Ovary (tissue), 9 donors: Measurements from ENCODE around the gene CDK15. TPM values are rescaled to one million over a fixed set of nuclear protein-coding genes. Genes with fewer than 3 reads are reported as not detected.

Experiments
- DNase-seq, 5 donors: peaks; one replicate each; pipeline ENCODE4 v3.0.0-alpha.2; 2019 to 2020
- H3K27ac ChIP-seq, 2 donors: fragments of 200-600 bp; one replicate each; pipeline versions ENCODE4 v1.5.1 to v1.8.0; 2019 to 2022
- H3K27me3 ChIP-seq: fragments of 200-600 bp; one replicate; pipeline ENCODE4 v1.8.0; 2022
- H3K36me3 ChIP-seq: fragments of 200-600 bp; sonication (generic); one replicate; pipeline ENCODE4 v1.5.1; 2019
- H3K4me1 ChIP-seq: one replicate; pipeline ENCODE4 v1.8.1; 2013; ENCODE audit warnings: mild to moderate bottlenecking, moderate library complexity; ENCODE audit not compliant: insufficient read depth
- H3K4me3 ChIP-seq: fragments of 200-600 bp; sonication (generic); one replicate; pipeline ENCODE4 v1.5.1; 2017
- H3K9me3 ChIP-seq, 2 donors: fragments of 200-600 bp in 1 of 2; sonication (generic) in 1 of 2; one replicate each; pipeline versions ENCODE4 v1.5.1 to v1.8.1; 2013 to 2019; ENCODE audit warnings: mild to moderate bottlenecking in 1 of 2, moderate library complexity in 1 of 2
- CTCF ChIP-seq, 3 donors: fragments of 450-650 bp in 2 of 3; fragments of 200-600 bp in 1 of 3; IDR thresholded peaks; one replicate each; pipeline versions ENCODE4 v1.5.1 to v1.8.0; 2016 to 2022; ENCODE audit warnings: antibody characterized with exemption in 3 of 3, mild to moderate bottlenecking in 1 of 3
- EP300 ChIP-seq: sonication (generic); formaldehyde crosslinking; IDR thresholded peaks from one replicate; pipeline ENCODE4 v1.6.1; 2017; ENCODE audit warnings: antibody characterized with exemption
- POLR2A ChIP-seq: fragments of 450-650 bp; IDR thresholded peaks from one replicate; pipeline ENCODE4 v1.6.1; 2017; ENCODE audit warnings: antibody characterized with exemption, mild to moderate bottlenecking, moderate library complexity
- WGBS, 3 donors: extraction: QIAGEN DNeasy Blood & Tissue Kit in 1 of 3; methylation state at CpG; one replicate each; pipeline versions ENCODE4 v1.1.5 to v1.1.7; 2013 to 2017; 5-methylcytosine and 5-hydroxymethylcytosine counted together
- intact Hi-C, 4 donors: fragments of 100-400 bp; cut with DNase I; formaldehyde crosslinking; loops; one replicate each; pipeline versions ENCODE4 v1.11.0 to v1.15.1; 2022 to 2023
- polyA plus RNA-seq, 2 donors: library from polyadenylated mRNA; stranded (reverse); fragments of 200-250 nt in 1 of 2; fragments of 350-450 nt in 1 of 2; fragmentation: Illumina TruSeq in 1 of 2; extraction: RNeasy Lipid Tissue Mini Kit (QIAGEN cat#74804) in 1 of 2; gene quantifications; one replicate each; pipeline ENCODE4 v1.2.3, GENCODE V29; 2013 to 2014
- total RNA-seq, 7 donors: library from RNA; depleted of rRNA in 2 of 7; stranded (reverse); fragments of >200 nt in 2 of 7; fragmentation: NEBNext Ultra II Directional in 3 of 7; extraction: Animal tissue kit (Norgen Biotek cat#: 25700) in 3 of 7; gene quantifications; one replicate each; pipeline versions ENCODE4 v1.1.0 to v1.2.4, GENCODE V29; 2016 to 2023
- donor health status: DM: no; HTN: no; CAD: no; lungs with moderate emphysema.
- donor health status: DM: no; HTN: no; CAD: no.
- donor health status: Bipolar disorder and iron deficiency.
- donor health status: DM: yes; HTN: yes; CAD: no.
- donor health status: DM: no; HTN: no; CAD: no.
- donor health status: DM: yes; HTN: yes; CAD: no.

The CDK15 gene
- total and polyA plus RNA-seq, 9 donors, result 3.7 to 14.9 (median 5.3) TPM

GRCh38 chr2:201931475-201931874, 125.1 kb downstream of the CDK15 start:
- Histone ChIP-seq H3K27me3 (no peaks in the 10 kb centered on the region), H3K4me1 (no peaks in the 10 kb centered on the region), H3K27ac (no peak overlapping the region), H3K36me3 (no peaks in the 10 kb centered on the region), H3K9me3 (no peaks in the 10 kb centered on the region), H3K4me3 (no peak overlapping the region)
- TF ChIP-seq POLR2A (no peak), CTCF (IDR thresholded peaks at IDR 0.05) (no peak), EP300 (no peak)
- 10 to 24% (median 12%) methylated on average over 2 of the region's 2 CpGs for WGBS, 3 donors
- DNase-seq, result no peak
- intact Hi-C loops, result no loop called here

GRCh38 chr2:201931951-201932350, 125.6 kb downstream of the CDK15 start:
- Histone ChIP-seq H3K4me3 (no peak overlapping the region), H3K36me3 (no peaks in the 10 kb centered on the region), H3K4me1 (no peaks in the 10 kb centered on the region), H3K9me3 (no peaks in the 10 kb centered on the region), H3K27me3 (no peaks in the 10 kb centered on the region), H3K27ac (no peak overlapping the region)
- no peak for DNase-seq
- intact Hi-C loops, result no loop called here
- WGBS, 3 donors, result 43 to 47% (median 43%) methylated on average over 7 of the region's 7 CpGs
- TF ChIP-seq POLR2A, result no peak
- TF ChIP-seq EP300, result no peak
- no peak for TF ChIP-seq CTCF (IDR thresholded peaks at IDR 0.05)

GRCh38 chr2:201932511-201932910, 126.2 kb downstream of the CDK15 start:
- no peaks in the 10 kb centered on the region for H3K36me3 ChIP-seq
- no peak for DNase-seq
- intact Hi-C loops, result no loop called here
- TF ChIP-seq EP300 (no peak), CTCF (IDR thresholded peaks at IDR 0.05) (no peak), POLR2A (no peak)
- H3K9me3 ChIP-seq, result no peaks in the 10 kb centered on the region
- H3K27ac ChIP-seq, result no peak overlapping the region
- H3K4me3 ChIP-seq, result no peak overlapping the region
- WGBS, 3 donors, result 73 to 88% (median 80%) methylated on average over 3 of the region's 3 CpGs
- no peaks in the 10 kb centered on the region for H3K27me3 ChIP-seq
- no peaks in the 10 kb centered on the region for H3K4me1 ChIP-seq

GRCh38 chr2:201933792-201934237, 127.5 kb downstream of the CDK15 start:
- intact Hi-C loops, result no loop called here

More at GRCh38 chr2:201933792-201934237, 127.5 kb downstream of the CDK15 start:
- Histone ChIP-seq H3K4me1 (no peaks in the 10 kb centered on the region), H3K9me3 (no peaks in the 10 kb centered on the region), H3K4me3 (no peak overlapping the region), H3K36me3 (no peaks in the 10 kb centered on the region), H3K27me3 (no peaks in the 10 kb centered on the region), H3K27ac (no peak overlapping the region)
- WGBS, 3 donors, result 51 to 73% (median 63%) methylated on average over 7 of the region's 7 CpGs
- DNase-seq, result no peak
- TF ChIP-seq POLR2A (no peak), EP300 (no peak), CTCF (IDR thresholded peaks at IDR 0.05) (no peak)
